Measurements from ENCODE around the gene ASPG.

ASPG gene

DNA sequence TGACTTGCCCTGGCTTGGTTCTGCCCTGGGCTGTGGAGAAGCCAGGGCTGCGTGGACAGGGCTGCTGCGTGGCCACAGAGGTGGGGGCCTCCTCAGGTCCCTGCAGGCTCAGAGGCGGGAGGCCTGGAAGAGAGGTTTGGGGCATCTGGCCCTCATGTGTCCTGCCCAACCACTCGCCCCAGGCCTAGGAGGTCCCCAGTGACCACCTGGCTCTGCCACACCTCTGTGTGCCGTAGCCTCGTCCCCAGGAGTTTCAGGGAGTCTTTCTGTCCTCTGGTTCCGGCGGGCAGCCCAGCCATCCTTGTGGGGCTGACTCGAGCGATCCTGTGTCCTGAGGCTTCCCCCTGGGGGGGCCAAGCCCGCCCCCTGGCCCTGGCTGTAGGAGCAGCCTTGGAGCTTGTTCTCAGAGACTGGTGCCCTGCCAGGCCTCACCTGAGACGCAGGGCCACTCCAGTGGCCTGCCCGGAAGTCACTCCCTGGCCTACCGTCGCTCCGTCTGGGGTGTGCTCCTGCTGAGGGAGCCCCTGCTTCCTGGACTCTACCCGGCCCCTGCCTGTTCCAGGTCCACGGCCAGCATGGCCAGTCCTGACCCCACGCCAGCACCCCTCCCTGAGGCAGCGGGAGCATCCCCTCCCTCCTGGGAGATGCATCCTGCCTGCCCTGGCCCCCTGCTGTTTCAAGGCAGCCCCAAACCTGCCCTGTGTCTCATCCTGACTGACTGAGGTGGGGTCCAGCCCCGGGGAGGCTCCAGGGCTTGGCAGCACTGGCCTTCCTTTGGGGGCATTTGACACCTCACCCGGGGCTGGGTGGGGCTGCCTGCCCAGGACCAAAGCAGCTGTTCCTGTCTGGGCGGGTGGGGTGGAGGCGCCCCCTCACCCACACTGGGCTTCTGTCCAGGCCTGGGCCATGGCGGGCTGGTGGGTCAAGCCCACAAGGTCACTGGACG lies 13.9 kb downstream of the ASPG start:
- H3K4me1 ChIP-seq, result peaks cover 17 to 88% (median 83%) of the 10 kb centered on the region in 10 experiments; a peak in 19 of 20 replicates
- H3K4me2 ChIP-seq, result peak overlapping the region in 10 of 11 experiments; percentile 10 to 98 (median 82); a peak in 18 of 22 replicates
- no peak for TF ChIP-seq Cebpa-rat (IDR thresholded peaks at IDR 0.05)
- peaks cover 0 to 10% (median 0%) of the 10 kb centered on the region in 11 experiments; a peak in 4 of 22 replicates for H3K27me3 ChIP-seq
- H3K27ac ChIP-seq, result peak overlapping the region in 6 of 11 experiments; percentile 8 to 56 (median 28); a peak in 9 of 22 replicates
- H3K9ac ChIP-seq, result peak overlapping the region in 8 of 11 experiments; percentile 5 to 57 (median 30); a peak in 11 of 22 replicates
- peaks cover 3 to 24% (median 23%) of the 10 kb centered on the region in 11 experiments; a peak in 19 of 22 replicates for H3K9me3 ChIP-seq (replicated peaks in 1 of 11)
- no peak overlapping the region; a peak in 1 of 20 replicates for H3K4me3 ChIP-seq
- H3K36me3 ChIP-seq, result no peaks in the 10 kb centered on the region
- H4K20me1 ChIP-seq, result peaks cover 0 to 23% (median 0%) of the 10 kb centered on the region in 11 experiments; a peak in 1 of 22 replicates

DNA sequence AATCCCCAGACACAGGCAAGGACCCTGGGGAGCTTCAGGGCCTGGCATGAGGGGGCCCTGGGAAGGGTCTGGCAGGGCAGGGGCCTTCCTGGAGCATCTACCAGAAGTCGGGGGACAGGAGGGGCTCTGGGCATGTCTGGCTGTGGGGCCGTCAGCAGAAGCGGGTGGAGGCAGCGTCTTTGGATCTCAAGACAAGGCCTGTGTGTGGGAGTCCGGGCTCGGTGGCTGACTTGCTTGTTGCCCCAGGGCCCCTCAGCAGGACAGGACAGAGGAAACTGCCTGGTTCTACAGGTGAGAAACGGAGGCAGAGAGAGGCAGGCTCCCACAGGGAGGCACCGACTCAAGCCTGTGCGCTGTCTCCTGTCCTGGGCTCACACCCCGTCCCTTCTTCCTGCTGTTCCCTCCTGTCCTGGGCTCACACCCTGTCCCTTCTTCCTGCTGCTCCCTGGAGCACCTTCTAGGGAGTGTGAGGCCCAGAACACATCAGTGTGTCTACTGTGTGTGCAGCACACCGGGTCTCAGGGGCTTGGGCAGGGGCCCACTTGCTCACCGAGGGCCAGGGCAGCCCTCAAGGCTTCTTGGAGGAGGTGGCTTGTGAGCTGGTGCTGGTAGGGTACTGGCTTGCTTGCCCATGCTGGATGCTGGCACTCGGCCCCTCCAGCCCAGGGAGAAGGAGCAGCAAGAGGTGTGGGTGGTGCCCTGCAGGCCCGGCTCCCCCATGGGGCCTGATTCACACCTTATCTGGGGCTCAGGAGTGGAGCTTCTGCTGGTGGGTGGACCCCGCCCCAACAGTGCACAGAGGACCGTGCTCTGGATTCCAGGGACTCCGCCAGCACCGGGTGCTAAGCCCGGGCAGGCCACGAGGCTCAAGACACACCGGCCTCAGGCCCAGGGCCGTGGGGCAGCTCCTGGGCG lies 14.9 kb downstream of the ASPG start:
- TF ChIP-seq Cebpa-rat (IDR thresholded peaks at IDR 0.05), result no peak

DNA sequence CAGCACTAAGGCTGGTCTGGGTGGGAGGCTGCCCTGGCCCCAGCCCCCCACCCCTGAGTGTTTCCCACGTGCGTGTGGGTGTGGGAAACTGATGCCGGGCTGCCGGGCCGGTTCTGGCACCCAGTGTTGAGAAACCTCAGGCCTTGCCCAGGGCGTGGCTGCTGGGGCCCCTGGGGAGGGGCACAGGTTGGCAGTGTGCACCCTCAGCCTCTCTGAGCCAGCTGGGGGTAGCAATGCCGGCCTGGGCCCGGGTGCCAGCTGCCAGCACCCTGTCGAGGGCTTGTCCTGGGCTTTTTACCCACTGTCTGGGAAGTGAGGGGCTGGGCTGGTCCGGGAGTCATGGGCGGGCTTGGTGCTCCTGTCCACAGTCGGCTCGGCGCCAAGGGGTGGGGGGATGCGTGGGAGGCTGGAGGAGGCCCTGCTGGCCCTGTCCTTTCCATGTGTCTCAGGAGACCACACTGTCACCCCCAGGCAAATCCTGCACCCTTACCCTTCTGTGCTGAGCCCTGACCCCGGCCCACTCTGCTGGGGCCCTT lies 15.7 kb downstream of the ASPG start:
- H4K20me1 ChIP-seq, result peaks cover 0 to 23% (median 0%) of the 10 kb centered on the region in 11 experiments; a peak in 1 of 22 replicates
- H3K4me1 ChIP-seq, result peaks cover 25 to 100% (median 98%) of the 10 kb centered on the region in 10 experiments; a peak in 19 of 20 replicates
- peaks cover 0 to 6% (median 6%) of the 10 kb centered on the region in 11 experiments; a peak in 17 of 22 replicates for H3K9me3 ChIP-seq (replicated peaks in 1 of 11)
- peaks cover 0 to 14% (median 0%) of the 10 kb centered on the region in 11 experiments; a peak in 4 of 22 replicates for H3K27me3 ChIP-seq
- H3K36me3 ChIP-seq, result no peaks in the 10 kb centered on the region
- H3K9ac ChIP-seq, result peak overlapping the region in 4 of 11 experiments; percentile 1 to 37 (median 24); a peak in 5 of 22 replicates
- no peak for TF ChIP-seq Cebpa-rat (IDR thresholded peaks at IDR 0.05)
- peak overlapping the region in 1 of 11 experiments; percentile 48; a peak in 1 of 22 replicates for H3K27ac ChIP-seq
- no peak overlapping the region for H3K4me3 ChIP-seq
- H3K4me2 ChIP-seq, result peak overlapping the region; percentile 10 to 98 (median 81); a peak in 20 of 22 replicates

More for the DNA sequence above, 14.9 kb downstream of the ASPG start:
- H3K4me1 ChIP-seq, result peaks cover 25 to 97% (median 93%) of the 10 kb centered on the region in 10 experiments; a peak in 19 of 20 replicates
- H3K27ac ChIP-seq, result peak overlapping the region in 6 of 11 experiments; percentile 8 to 56 (median 28); a peak in 9 of 22 replicates
- peak overlapping the region in 9 of 11 experiments; percentile 5 to 57 (median 29); a peak in 12 of 22 replicates for H3K9ac ChIP-seq
- peaks cover 3 to 13% (median 13%) of the 10 kb centered on the region in 11 experiments; a peak in 18 of 22 replicates for H3K9me3 ChIP-seq (replicated peaks in 1 of 11)
- H3K27me3 ChIP-seq, result peaks cover 0 to 14% (median 0%) of the 10 kb centered on the region in 11 experiments; a peak in 4 of 22 replicates
- H4K20me1 ChIP-seq, result peaks cover 0 to 23% (median 0%) of the 10 kb centered on the region in 11 experiments; a peak in 1 of 22 replicates
- no peaks in the 10 kb centered on the region for H3K36me3 ChIP-seq
- peak overlapping the region in 10 of 11 experiments; percentile 36 to 98 (median 82); a peak in 19 of 22 replicates for H3K4me2 ChIP-seq
- H3K4me3 ChIP-seq, result no peak overlapping the region

DNA sequence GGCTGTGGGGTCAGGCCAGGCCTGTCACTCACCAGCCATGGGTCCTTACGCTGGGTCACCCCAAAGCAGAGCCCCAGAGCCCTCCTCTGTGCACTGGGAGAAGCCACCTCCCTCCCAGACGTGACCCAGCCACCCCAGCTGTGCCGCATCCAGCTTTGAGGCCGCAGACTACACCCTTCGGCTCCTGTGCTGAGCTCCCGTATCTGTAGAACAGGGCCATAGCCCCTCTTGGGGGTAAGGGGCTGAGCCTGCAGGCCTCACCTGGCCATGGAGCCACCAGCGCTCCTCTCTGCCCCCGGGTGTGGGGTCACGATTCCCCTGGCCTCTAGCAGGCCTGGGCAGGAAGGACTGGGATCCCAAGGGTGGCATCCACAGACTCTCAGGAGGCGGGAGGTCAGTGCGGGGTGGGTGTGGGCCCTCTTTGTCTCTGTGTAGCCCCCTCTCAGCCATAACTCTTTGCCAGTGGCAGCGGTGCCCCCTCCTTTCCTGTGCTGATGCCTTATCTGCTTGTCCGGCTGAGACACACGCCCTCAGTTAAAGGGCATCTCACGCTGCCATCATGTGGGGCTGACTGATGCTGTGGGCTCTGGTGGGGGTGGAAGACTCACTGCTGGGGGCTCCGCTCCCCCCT lies 16.3 kb downstream of the ASPG start:
- H3K4me1 ChIP-seq, result peaks cover 25 to 95% (median 92%) of the 10 kb centered on the region in 10 experiments; a peak in 19 of 20 replicates
- H3K9me3 ChIP-seq (replicated peaks in 1 of 11), result no peaks in the 10 kb centered on the region
- H3K27ac ChIP-seq, result peak overlapping the region in 1 of 11 experiments; percentile 32; a peak in 1 of 22 replicates
- H3K27me3 ChIP-seq, result peaks cover 0 to 14% (median 0%) of the 10 kb centered on the region in 11 experiments; a peak in 4 of 22 replicates
- no peaks in the 10 kb centered on the region for H3K36me3 ChIP-seq
- TF ChIP-seq Cebpa-rat (IDR thresholded peaks at IDR 0.05), result no peak
- H3K9ac ChIP-seq, result peak overlapping the region in 5 of 11 experiments; percentile 1 to 35 (median 32); a peak in 4 of 22 replicates
- H4K20me1 ChIP-seq, result peaks cover 0 to 23% (median 0%) of the 10 kb centered on the region in 11 experiments; a peak in 1 of 22 replicates
- no peak overlapping the region for H3K4me3 ChIP-seq
- peak overlapping the region; percentile 3 to 98 (median 81); a peak in 20 of 22 replicates for H3K4me2 ChIP-seq

DNA sequence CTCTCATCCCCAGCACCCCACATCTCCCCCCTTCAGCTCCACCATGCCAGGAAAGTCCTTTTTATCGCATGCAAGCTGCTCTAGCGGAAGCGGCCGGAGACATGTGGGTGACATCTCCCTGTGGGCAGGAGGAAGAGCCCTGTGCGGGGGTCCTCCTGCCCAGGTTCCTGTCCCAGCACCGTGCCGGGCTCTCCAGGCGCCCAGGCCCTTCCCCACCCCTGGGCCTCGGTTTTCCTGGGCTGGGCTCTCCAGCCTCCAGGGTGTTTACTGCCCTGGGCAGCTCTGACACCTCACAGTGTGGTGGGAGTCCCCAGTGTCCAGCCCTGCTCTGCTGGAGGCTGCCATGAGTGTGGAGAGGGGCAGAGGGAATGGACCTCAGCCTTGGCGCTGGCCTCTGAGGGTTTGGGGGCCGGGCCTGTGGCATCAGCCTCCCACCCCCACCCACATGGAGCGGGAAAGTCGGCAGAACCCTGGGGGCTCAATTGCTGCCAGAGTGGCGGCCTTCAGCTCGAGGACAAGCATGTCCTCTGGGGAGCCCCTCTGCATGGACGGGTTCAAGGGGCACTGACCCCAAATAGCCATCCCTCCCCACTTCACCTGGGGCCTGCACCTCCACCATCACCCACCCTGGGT lies 16.9 kb downstream of the ASPG start:
- TF ChIP-seq Cebpa-rat (IDR thresholded peaks at IDR 0.05), result no peak
- H3K4me1 ChIP-seq, result peaks cover 25 to 91% (median 87%) of the 10 kb centered on the region in 10 experiments; a peak in 19 of 20 replicates
- no peak overlapping the region for H3K4me3 ChIP-seq
- peak overlapping the region in 5 of 11 experiments; percentile 1 to 35 (median 32); a peak in 1 of 22 replicates for H3K9ac ChIP-seq
- H3K9me3 ChIP-seq (replicated peaks in 1 of 11), result no peaks in the 10 kb centered on the region
- H3K27ac ChIP-seq, result no peak overlapping the region
- no peaks in the 10 kb centered on the region for H3K36me3 ChIP-seq
- peaks cover 0 to 14% (median 0%) of the 10 kb centered on the region in 11 experiments; a peak in 4 of 22 replicates for H3K27me3 ChIP-seq
- peak overlapping the region in 10 of 11 experiments; percentile 3 to 98 (median 82); a peak in 19 of 22 replicates for H3K4me2 ChIP-seq
- peaks cover 0 to 23% (median 0%) of the 10 kb centered on the region in 11 experiments; a peak in 1 of 22 replicates for H4K20me1 ChIP-seq

DNA sequence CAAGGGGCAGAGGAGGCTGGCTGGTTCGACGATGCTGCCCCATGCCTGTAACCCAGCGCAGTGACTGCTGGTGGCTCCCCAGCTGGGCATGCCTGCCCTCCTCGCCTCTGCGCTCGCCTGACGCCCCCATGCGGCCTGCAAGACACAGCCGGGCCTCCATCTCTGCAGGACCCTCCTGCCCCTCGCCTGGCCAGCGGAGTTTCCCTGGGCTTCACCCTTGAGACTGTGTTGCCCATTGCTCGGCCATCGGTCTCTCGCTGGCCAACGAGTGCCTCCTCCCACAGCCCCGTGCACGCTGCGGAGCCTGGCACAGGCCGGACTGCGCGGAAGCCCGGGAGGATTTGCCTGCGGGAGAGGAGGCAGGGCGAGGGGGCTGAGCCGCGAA lies 17.6 kb downstream of the ASPG start:
- Histone ChIP-seq H3K4me3 (no peak overlapping the region), H3K4me1 (peaks cover 25 to 91% (median 86%) of the 10 kb centered on the region in 10 experiments; a peak in 19 of 20 replicates), H3K36me3 (no peaks in the 10 kb centered on the region), H3K9me3 (replicated peaks in 1 of 11) (no peaks in the 10 kb centered on the region), H3K27ac (no peak overlapping the region), H4K20me1 (peaks cover 0 to 23% (median 0%) of the 10 kb centered on the region in 11 experiments; a peak in 1 of 22 replicates), H3K9ac (peak overlapping the region in 1 of 11 experiments; percentile 8; a peak in 1 of 22 replicates), H3K4me2 (peak overlapping the region in 9 of 11 experiments; percentile 35 to 98 (median 84); a peak in 16 of 22 replicates), H3K27me3 (peaks cover 0 to 14% (median 0%) of the 10 kb centered on the region in 11 experiments; a peak in 4 of 22 replicates)
- TF ChIP-seq Cebpa-rat (IDR thresholded peaks at IDR 0.05), result no peak

Measured in BLaER1 treated with 17β-estradiol and CSF1 and Interleukin-3, amounts not matched to agents 10 nM and 100 nM (cell line).